IMR-90 (cell line): ENCODE data around the gene CYFIP1. TPM values are rescaled to one million over a fixed set of nuclear protein-coding genes. Genes with fewer than 3 reads are reported as not detected.

ENCODE experiments used
- ATAC-seq: fragments of 200-7000 bp; cut with Tn5 transposase; 2 replicates; pipeline ENCODE4 v1.9.1; 2020; ENCODE audit warnings: low read depth, mild to moderate bottlenecking, moderate library complexity
- BruUV-seq: library from RNA; stranded (reverse); fragments of 400-500 nt; replicated peaks from 2 replicates; lab custom pipeline; 2021; lab: Mats Ljungman, UMichigan
- CTCF ChIA-PET: fragments of 300-600 bp; formaldehyde crosslinking; extraction: SDS; loops from one replicate; lab custom pipeline; 2021; ENCODE audit warnings: antibody characterized with exemption; lab: Yijun Ruan, JAX
- POLR2A ChIA-PET: fragments of 300-600 bp; sonication (Branson Sonifier 250); formaldehyde crosslinking; loops from one replicate; lab custom pipeline; 2022; ENCODE audit warnings: antibody characterized with exemption; ENCODE audit not compliant: unreplicated experiment; lab: Charles Lee
- DNase-seq: peaks from one replicate; pipeline ENCODE4 v3.0.0; 2013
- H2AFZ ChIP-seq: replicated peaks from 2 replicates; pipeline ENCODE3; 2013; ENCODE audit warnings: low read length, mild to moderate bottlenecking; ENCODE audit not compliant: poor library complexity
- H2AK5ac ChIP-seq: 2 replicates; pipeline ENCODE4 v1.6.1; 2013; ENCODE audit warnings: low read depth, low read length, inconsistent platforms
- H2AK9ac ChIP-seq: replicated peaks from 2 replicates; pipeline ENCODE3; 2013; ENCODE audit warnings: mild to moderate bottlenecking, low read depth, low read length, moderate library complexity; ENCODE audit not compliant: poor library complexity
- H2BK120ac ChIP-seq: 2 replicates; pipeline ENCODE4 v1.6.1; 2013; ENCODE audit warnings: low read depth, low read length, inconsistent platforms
- H2BK15ac ChIP-seq: 3 replicates; pipeline ENCODE4 v1.6.1; 2013; ENCODE audit warnings: low read depth, low read length, inconsistent platforms
- H2BK20ac ChIP-seq: 2 replicates; pipeline ENCODE4 v1.6.1; 2013; ENCODE audit warnings: low read depth, mild to moderate bottlenecking, inconsistent platforms, low read length, moderate library complexity
- H2BK5ac ChIP-seq: 2 replicates; pipeline ENCODE4 v1.6.1; 2013; ENCODE audit warnings: mild to moderate bottlenecking, low read depth, low read length, inconsistent platforms; ENCODE audit not compliant: poor library complexity, severe bottlenecking
- H3K14ac ChIP-seq: replicated peaks from 2 replicates; pipeline ENCODE4 v1.6.1; 2013; ENCODE audit warnings: low read depth, low read length, inconsistent platforms
- H3K18ac ChIP-seq: 2 replicates; pipeline ENCODE4 v1.6.1; 2013; ENCODE audit warnings: low read depth, low read length, control low read depth
- H3K23ac ChIP-seq: 2 replicates; pipeline ENCODE4 v1.6.1; 2013; ENCODE audit warnings: low read depth, low read length, inconsistent platforms
- H3K27ac ChIP-seq: 2 replicates; pipeline ENCODE4 v1.5.1; 2013; ENCODE audit warnings: mild to moderate bottlenecking, control low read depth, low read length; ENCODE audit not compliant: insufficient read depth
- H3K27me3 ChIP-seq: 2 replicates; pipeline ENCODE4 v1.6.1; 2013; ENCODE audit warnings: low read length; ENCODE audit not compliant: control insufficient read depth, insufficient read depth
- H3K36me3 ChIP-seq: 2 replicates; pipeline ENCODE4 v1.6.1; 2013; ENCODE audit warnings: low read length, mixed read lengths; ENCODE audit not compliant: control insufficient read depth, insufficient read depth
- H3K4ac ChIP-seq: 2 replicates; pipeline ENCODE4 v1.6.1; 2013; ENCODE audit warnings: low read depth, low read length, inconsistent platforms
- H3K4me1 ChIP-seq: 2 replicates; pipeline ENCODE4 v1.6.1; 2013; ENCODE audit warnings: low read length, mixed read lengths; ENCODE audit not compliant: control insufficient read depth, insufficient read depth
- H3K4me2 ChIP-seq: 2 replicates; pipeline ENCODE4 v1.6.1; 2013; ENCODE audit warnings: low read depth, mild to moderate bottlenecking, control low read depth, low read length, moderate library complexity
- H3K4me3 ChIP-seq: 2 replicates; pipeline ENCODE4 v1.5.1; 2013; ENCODE audit warnings: low read depth, mild to moderate bottlenecking, control low read depth, low read length, moderate library complexity; ENCODE audit not compliant: insufficient read depth
- H3K56ac ChIP-seq: 2 replicates; pipeline ENCODE4 v1.6.1; 2013; ENCODE audit warnings: low read length, inconsistent platforms; ENCODE audit not compliant: insufficient read depth; ENCODE audit errors: extremely low read depth
- H3K79me1 ChIP-seq, 2 experiments: 2 replicates each; pipeline ENCODE4 v1.6.1; 2013; ENCODE audit warnings: low read length in 2 of 2, inconsistent platforms in 1 of 2, low read depth in 1 of 2
- H3K9ac ChIP-seq: 2 replicates; pipeline ENCODE4 v1.6.1; 2013; ENCODE audit warnings: low read depth, low read length, control low read depth
- H3K9me1 ChIP-seq: 2 replicates; pipeline ENCODE4 v1.6.1; 2013; ENCODE audit warnings: low read length, inconsistent platforms; ENCODE audit not compliant: insufficient read depth
- H3K9me3 ChIP-seq: 2 replicates; pipeline ENCODE4 v1.6.1; 2013; ENCODE audit warnings: low read length; ENCODE audit not compliant: control insufficient read depth, insufficient read depth
- H4K20me1 ChIP-seq: 2 replicates; pipeline ENCODE4 v1.6.1; 2013; ENCODE audit warnings: low read length, inconsistent platforms; ENCODE audit not compliant: insufficient read depth
- H4K5ac ChIP-seq: 2 replicates; pipeline ENCODE4 v1.6.1; 2013; ENCODE audit warnings: mild to moderate bottlenecking, low read depth, low read length, control low read depth
- H4K8ac ChIP-seq, 2 experiments: 2 replicates each; pipeline ENCODE4 v1.6.1; 2013; ENCODE audit warnings: low read depth in 2 of 2, low read length in 2 of 2, control low read depth in 1 of 2, inconsistent platforms in 1 of 2
- H4K91ac ChIP-seq: 2 replicates; pipeline ENCODE4 v1.6.1; 2013; ENCODE audit warnings: low read depth, low read length, inconsistent platforms; ENCODE audit not compliant: insufficient read depth
- BHLHE40 ChIP-seq: fragments of 150-350 bp; IDR thresholded peaks from 2 replicates; pipeline ENCODE4 v1.6.1; 2016; ENCODE audit warnings: mild to moderate bottlenecking, low read depth, low read length
- CEBPB ChIP-seq: IDR thresholded peaks from 2 replicates; pipeline ENCODE4 v1.6.1; 2012; ENCODE audit warnings: low read depth, low read length, improper control_type of control experiment
- CHD1 ChIP-seq: IDR thresholded peaks from 2 replicates; pipeline ENCODE4 v1.6.1; 2012; ENCODE audit warnings: low read depth, low read length, improper control_type of control experiment
- CTCF ChIP-seq: conservative IDR thresholded peaks from 2 replicates; pipeline ENCODE4 v1.5.1; 2012; ENCODE audit warnings: mild to moderate bottlenecking, low read depth, low read length, improper control_type of control experiment
- ELK1 ChIP-seq: fragments of 150-350 bp; IDR thresholded peaks from 2 replicates; pipeline ENCODE4 v1.6.1; 2016; ENCODE audit warnings: low read depth, mild to moderate bottlenecking, low read length, moderate library complexity, borderline replicate concordance
- FOS ChIP-seq: fragments of 150-350 bp; IDR thresholded peaks from 2 replicates; pipeline ENCODE4 v1.6.1; 2016; ENCODE audit warnings: low read depth, low read length
- MAFK ChIP-seq: IDR thresholded peaks from 2 replicates; pipeline ENCODE4 v1.6.1; 2012; ENCODE audit warnings: low read depth, low read length, improper control_type of control experiment
- MAZ ChIP-seq: IDR thresholded peaks from 2 replicates; pipeline ENCODE4 v1.6.1; 2012; ENCODE audit warnings: low read depth, mild to moderate bottlenecking, low read length, improper control_type of control experiment, moderate library complexity, borderline replicate concordance
- MXI1 ChIP-seq: IDR thresholded peaks from 2 replicates; pipeline ENCODE4 v1.6.1; 2012; ENCODE audit warnings: low read depth, mild to moderate bottlenecking, low read length, moderate library complexity, borderline replicate concordance
- NFE2L2 ChIP-seq: fragments of 150-350 bp; IDR thresholded peaks from 2 replicates; pipeline ENCODE4 v1.6.1; 2016; ENCODE audit warnings: low read depth, mild to moderate bottlenecking, low read length
- POLR2A ChIP-seq: IDR thresholded peaks from 2 replicates; pipeline ENCODE4 v1.6.1; 2012; ENCODE audit warnings: mild to moderate bottlenecking, low read depth, low read length
- RAD21 ChIP-seq: IDR thresholded peaks from 2 replicates; pipeline ENCODE4 v1.6.1; 2012; ENCODE audit warnings: low read length, improper control_type of control experiment
- RCOR1 ChIP-seq: IDR thresholded peaks from 2 replicates; pipeline ENCODE4 v1.6.1; 2012; ENCODE audit warnings: mild to moderate bottlenecking, low read length, improper control_type of control experiment; ENCODE audit not compliant: insufficient replicate concordance
- RFX5 ChIP-seq: IDR thresholded peaks from 2 replicates; pipeline ENCODE4 v1.8.0; 2012; ENCODE audit warnings: low read depth, mild to moderate bottlenecking, low read length, moderate library complexity
- SMC3 ChIP-seq: fragments of 150-350 bp; IDR thresholded peaks from 2 replicates; pipeline ENCODE4 v1.6.1; 2016; ENCODE audit warnings: low read depth, mild to moderate bottlenecking, antibody characterized with exemption, low read length, moderate library complexity
- USF2 ChIP-seq: fragments of 150-350 bp; IDR thresholded peaks from 2 replicates; pipeline ENCODE4 v1.6.1; 2017; ENCODE audit warnings: mild to moderate bottlenecking, antibody characterized with exemption, low read length, low read depth
- WGBS, 2 experiments: methylation state at CpG; one replicate each; pipeline versions ENCODE4 v1.1.5 to v1.1.7; 2013; ENCODE audit warnings: missing lambda C conversion rate in 2 of 2; ENCODE audit not compliant: insufficient read length in 1 of 2; ENCODE audit errors: extremely low coverage in 2 of 2; 5-methylcytosine and 5-hydroxymethylcytosine counted together
- dilution Hi-C: fragments of 300-500 bp; cut with HindIII; formaldehyde crosslinking; loops from one replicate; pipeline ENCODE4 v1.14.3; 2018; ENCODE audit warnings: low sequenced_read_pairs; ENCODE audit not compliant: unreplicated experiment
- in situ Hi-C: fragments of 300-500 bp; cut with MboI; formaldehyde crosslinking; loops from 3 replicates; pipeline ENCODE4 v1.14.3; 2019; ENCODE audit warnings: low sequenced_read_pairs, inconsistent platforms, mixed read lengths
- intact Hi-C: fragments of 100-400 bp; cut with micrococcal nuclease; formaldehyde crosslinking; loops from 2 replicates; pipeline ENCODE4 v1.10.0; 2022
- polyA plus RNA-seq, 3 experiments: library from polyadenylated mRNA; depleted of rRNA; stranded (reverse); fragments of >200 nt; gene quantifications; 2 replicates each; pipeline ENCODE4 v1.2.3, GENCODE V29; 2012; ENCODE audit warnings: low replicate concordance in 1 of 3
- total RNA-seq: library from RNA; depleted of rRNA; stranded (reverse); fragments of >200 nt; gene quantifications from 2 replicates; pipeline ENCODE4 v1.2.3, GENCODE V29; 2012

CYFIP1 gene
- total and polyA plus RNA-seq, 2 of the 4 experiments (the other 2 are of a cell fraction): 58.4 to 163 TPM

- H3K9me3 ChIP-seq: no peaks in the 10 kb centered on the region
- no peak overlapping the region for H3K4ac ChIP-seq
- H2BK5ac ChIP-seq: no peak overlapping the region
- H3K4me3 ChIP-seq: no peak overlapping the region
- no peak overlapping the region for H3K23ac ChIP-seq
- no peak overlapping the region for H3K56ac ChIP-seq
- no peak overlapping the region for H3K14ac ChIP-seq
- H2BK120ac ChIP-seq: no peak overlapping the region
- no peak for ATAC-seq
- H3K9me1 ChIP-seq: no peaks in the 10 kb centered on the region
- H4K5ac ChIP-seq: no peak overlapping the region
- no TSS peak for BruUV-seq
- no peaks in the 10 kb centered on the region for H3K4me1 ChIP-seq
- H2AFZ ChIP-seq: no peak overlapping the region
- dilution Hi-C loops: no loop called here
- no peak overlapping the region for H3K9ac ChIP-seq
- H4K20me1 ChIP-seq: no peaks in the 10 kb centered on the region
- ChIA-PET POLR2A (no interaction called here), CTCF (no interaction called here)
- intact Hi-C loops: no loop called here
- peaks cover 63% of the 10 kb centered on the region for H3K36me3 ChIP-seq
- no peak overlapping the region for H2AK5ac ChIP-seq
- H2BK15ac ChIP-seq: no peak overlapping the region
- peaks cover 0 to 5% of the 10 kb centered on the region in 2 experiments; a peak in 1 of 4 replicates for H3K79me1 ChIP-seq
- no peak overlapping the region for H3K27ac ChIP-seq
- H4K91ac ChIP-seq: no peak overlapping the region
- H2AK9ac ChIP-seq: no peak overlapping the region
- H3K27me3 ChIP-seq: no peaks in the 10 kb centered on the region
- TF ChIP-seq USF2: no peak
- no peak for TF ChIP-seq SMC3
- TF ChIP-seq POLR2A: no peak
- no peak for TF ChIP-seq NFE2L2
- no peak for TF ChIP-seq ELK1
- no peak for TF ChIP-seq MAZ
- TF ChIP-seq BHLHE40: no peak
- no peak for TF ChIP-seq CTCF
- no peak for TF ChIP-seq CEBPB
- TF ChIP-seq RFX5: no peak
- no peak for TF ChIP-seq CHD1
- no peak for TF ChIP-seq RAD21
- TF ChIP-seq MAFK: no peak
- no peak for TF ChIP-seq FOS
- TF ChIP-seq MXI1: no peak
- no peak for TF ChIP-seq RCOR1
- no peak overlapping the region for H3K18ac ChIP-seq
- no peak overlapping the region for H2BK20ac ChIP-seq
- DNase-seq: no peak
- WGBS, 2 experiments: 85% methylated on average over 8 of the region's 11 CpGs; no CpG with 5 or more reads in 1 of the 2 experiments
- H4K8ac ChIP-seq: no peak overlapping the region
- in situ Hi-C loops: no loop called here
- H3K4me2 ChIP-seq: no peak overlapping the region
These were observed 75.4 kb downstream of the CYFIP1 start for GRCh38 chr15:22904736-22905135.
